Measurements from ENCODE around the gene HARS1. TPM values are rescaled to one million over a fixed set of nuclear protein-coding genes. Genes with fewer than 3 reads are reported as not detected.
"Not testable (repeated sequence)": the region's sequence is repeated elsewhere in the genome, so short reads cannot be mapped to it uniquely, and the experiment has no call there.

HARS1 gene
- total and polyA plus RNA-seq, 4 donors, result 35.1 to 74.6 (median 48.9) TPM

DNA sequence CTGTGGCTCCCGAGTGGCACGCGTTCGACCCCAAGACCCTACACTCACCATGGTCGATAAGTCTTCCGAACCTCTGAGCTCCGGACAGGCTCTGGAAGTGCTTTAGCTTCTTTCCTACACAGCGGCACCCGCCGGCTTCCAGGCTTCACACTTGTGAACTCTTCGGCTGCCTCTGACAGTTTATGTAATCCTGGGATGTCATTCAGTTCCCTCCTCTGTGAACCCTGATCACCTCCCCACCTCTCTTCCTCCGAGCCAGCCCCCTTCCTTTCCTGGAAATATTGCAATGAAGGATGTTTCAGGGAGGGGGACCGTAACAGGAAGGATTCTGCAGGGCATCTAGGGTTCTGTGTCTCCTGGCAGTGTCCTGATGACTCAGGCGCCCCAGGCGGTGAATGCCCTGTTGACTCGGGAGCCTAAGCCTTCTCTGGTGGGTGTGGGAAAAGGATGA, 58.1 kb downstream of the HARS1 start, which contains the start of gene CD14:
Gene CD14 (minus strand): TSS at position 155 of the 451 bp plus-strand sequence. CDS start 104 bp downstream, at position 51.
- no peaks in the 10 kb centered on the region for H3K4me1 ChIP-seq (ENCODE audit: control insufficient read depth in 1 of 2, insufficient read depth in 2 of 2, low read length in 2 of 2)
- H3K9me3 ChIP-seq (ENCODE audit: control insufficient read depth, low read length), result no peaks in the 10 kb centered on the region
- peak within 1 kb of the TSS; percentile 15 to 28 for H3K4me3 ChIP-seq (ENCODE audit: low read length in 2 of 2)
- WGBS, 2 donors, result 4 to 9% methylated on average over 16 of the region's 16 CpGs
- H3K27ac ChIP-seq (ENCODE audit: low read depth in 1 of 2, low read length in 2 of 2), result no peak within 1 kb of the TSS
- no peaks in the 10 kb centered on the region for H3K27me3 ChIP-seq (ENCODE audit: control insufficient read depth in 1 of 2, insufficient read depth in 2 of 2, low read length in 1 of 2)
- peak; percentile 84 for DNase-seq
- peak; percentile 72 for ATAC-seq (ENCODE audit: low FRiP score)
- H3K36me3 ChIP-seq (ENCODE audit: control insufficient read depth in 1 of 2, insufficient read depth in 2 of 2, low read length in 1 of 2), result no peaks in the 10 kb centered on the region
- intact Hi-C loops (cut with DNase I), result loop anchor here in 1 of 2 donors (2.0 kb wide), 1 partner anchor 66 kb away; no protein-coding TSS in a partner anchor

DNA sequence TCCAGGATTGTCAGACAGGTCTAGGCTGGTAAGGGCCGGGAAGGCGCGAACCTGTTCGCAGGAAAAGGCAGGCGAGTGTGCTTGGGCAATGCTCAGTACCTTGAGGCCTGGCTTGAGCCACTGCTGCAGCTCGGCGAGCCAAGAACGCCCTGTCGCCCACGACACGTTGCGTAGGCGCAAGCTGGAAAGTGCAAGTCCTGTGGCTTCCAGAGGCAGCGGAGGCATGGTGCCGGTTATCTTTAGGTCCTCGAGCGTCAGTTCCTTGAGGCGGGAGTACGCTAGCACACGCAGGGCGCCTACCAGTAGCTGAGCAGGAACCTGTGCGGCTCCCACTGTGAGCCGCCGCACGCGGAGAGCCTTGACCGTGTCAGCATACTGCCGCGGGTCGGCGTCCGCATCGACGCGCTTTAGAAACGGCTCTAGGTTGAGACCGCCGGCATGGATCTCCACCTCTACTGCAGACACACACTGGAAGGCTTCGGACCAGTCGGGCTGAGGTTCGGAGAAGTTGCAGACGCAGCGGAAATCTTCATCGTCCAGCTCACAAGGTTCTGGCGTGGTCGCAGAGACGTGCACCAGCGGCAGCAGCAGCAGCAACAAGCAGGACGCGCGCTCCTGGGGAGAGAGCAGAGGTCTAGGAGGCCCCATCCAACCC, 58.7 kb downstream of the HARS1 start:
- DNase-seq (peak; percentile 79 to 86), ATAC-seq (ENCODE audit: low FRiP score) (peak; percentile 84)

DNA sequence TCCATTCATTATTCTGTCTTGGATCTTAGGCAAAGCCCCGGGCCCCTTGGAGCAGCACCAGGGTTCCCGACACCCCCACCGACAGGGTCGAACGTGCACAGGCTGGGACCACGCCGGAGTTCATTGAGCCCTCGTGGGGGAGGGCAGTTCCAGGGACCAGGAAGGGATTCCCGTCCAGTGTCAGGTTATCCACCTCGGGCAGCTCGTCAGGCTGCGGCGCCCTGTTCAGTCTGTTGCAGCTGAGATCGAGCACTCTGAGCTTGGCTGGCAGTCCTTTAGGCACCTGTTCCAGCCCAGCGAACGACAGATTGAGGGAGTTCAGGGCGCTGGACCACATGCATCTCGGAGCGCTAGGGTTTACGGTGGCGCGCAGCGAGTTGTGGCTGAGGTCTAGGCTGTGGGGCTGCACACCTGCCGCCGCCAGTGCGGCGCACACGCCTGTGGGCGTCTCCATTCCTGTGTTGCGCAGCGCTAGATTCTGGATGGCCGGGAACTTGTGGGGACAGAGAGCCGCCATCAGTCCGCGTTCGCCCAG, 59.3 kb downstream of the HARS1 start:
- Histone ChIP-seq H3K27ac (ENCODE audit: low read depth in 1 of 2, low read length in 2 of 2) (no peak overlapping the region), H3K27me3 (ENCODE audit: control insufficient read depth in 1 of 2, insufficient read depth in 2 of 2, low read length in 1 of 2) (no peaks in the 10 kb centered on the region), H3K36me3 (ENCODE audit: control insufficient read depth in 1 of 2, insufficient read depth in 2 of 2, low read length in 1 of 2) (no peaks in the 10 kb centered on the region), H3K4me1 (ENCODE audit: control insufficient read depth in 1 of 2, insufficient read depth in 2 of 2, low read length in 2 of 2) (no peaks in the 10 kb centered on the region), H3K4me3 (ENCODE audit: low read length in 2 of 2) (peak overlapping the region in 1 of 2 donors; percentile 15), H3K9me3 (ENCODE audit: control insufficient read depth, low read length) (no peaks in the 10 kb centered on the region)
- 6 to 7% methylated on average over 36 of the region's 36 CpGs for WGBS, 2 donors
- ATAC-seq (ENCODE audit: low FRiP score) (peak; percentile 53), DNase-seq (peak in 1 of 2 donors; percentile 50)
- intact Hi-C loops (cut with DNase I), result loop anchor here in 1 of 2 donors (2.0 kb wide), 1 partner anchor 65 kb away; no protein-coding TSS in a partner anchor

More for the DNA sequence above, 58.7 kb downstream of the HARS1 start:
- Histone ChIP-seq H3K9me3 (ENCODE audit: control insufficient read depth, low read length) (no peaks in the 10 kb centered on the region), H3K27ac (ENCODE audit: low read depth in 1 of 2, low read length in 2 of 2) (no peak overlapping the region), H3K27me3 (ENCODE audit: control insufficient read depth in 1 of 2, insufficient read depth in 2 of 2, low read length in 1 of 2) (no peaks in the 10 kb centered on the region), H3K4me1 (ENCODE audit: control insufficient read depth in 1 of 2, insufficient read depth in 2 of 2, low read length in 2 of 2) (no peaks in the 10 kb centered on the region), H3K4me3 (ENCODE audit: low read length in 2 of 2) (peak overlapping the region; percentile 15 to 28), H3K36me3 (ENCODE audit: control insufficient read depth in 1 of 2, insufficient read depth in 2 of 2, low read length in 1 of 2) (no peaks in the 10 kb centered on the region)
- 0% methylated on average over 51 of the region's 51 CpGs for WGBS, 2 donors
- intact Hi-C loops (cut with DNase I), result loop anchor here in 1 of 2 donors (2.0 kb wide), 1 partner anchor 66 kb away; no protein-coding TSS in a partner anchor

DNA sequence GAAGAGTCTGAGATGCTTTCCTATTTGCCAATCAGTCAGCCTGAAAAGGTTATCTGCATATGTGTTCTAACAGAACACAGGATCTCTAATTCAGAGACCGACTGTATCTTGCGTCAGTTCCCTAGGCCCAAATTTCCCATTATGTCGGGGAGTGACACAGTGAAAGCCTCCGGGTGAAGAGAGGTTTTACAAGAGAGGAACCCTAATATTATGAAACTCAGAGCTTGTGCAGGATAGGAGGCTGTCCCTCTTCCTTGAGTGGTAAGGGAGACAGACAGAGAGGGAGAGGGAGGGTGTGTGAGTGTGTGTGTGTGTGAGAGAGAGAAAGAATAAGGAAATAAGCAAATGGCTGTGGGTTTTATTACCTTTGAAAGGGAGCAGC, 60.1 kb downstream of the HARS1 start:
- H3K4me3 ChIP-seq (ENCODE audit: low read length in 2 of 2), result no peak overlapping the region
- no peaks in the 10 kb centered on the region for H3K9me3 ChIP-seq (ENCODE audit: control insufficient read depth, low read length)
- intact Hi-C loops (cut with DNase I), result no loop called here
- DNase-seq (no peak), ATAC-seq (ENCODE audit: low FRiP score) (no peak)
- no peaks in the 10 kb centered on the region for H3K27me3 ChIP-seq (ENCODE audit: control insufficient read depth in 1 of 2, insufficient read depth in 2 of 2, low read length in 1 of 2)
- WGBS, 2 donors, result 91 to 93% methylated on average over 4 of the region's 4 CpGs
- H3K4me1 ChIP-seq (ENCODE audit: control insufficient read depth in 1 of 2, insufficient read depth in 2 of 2, low read length in 2 of 2), result no peaks in the 10 kb centered on the region
- no peak overlapping the region for H3K27ac ChIP-seq (ENCODE audit: low read depth in 1 of 2, low read length in 2 of 2)
- no peaks in the 10 kb centered on the region for H3K36me3 ChIP-seq (ENCODE audit: control insufficient read depth in 1 of 2, insufficient read depth in 2 of 2, low read length in 1 of 2)

DNA sequence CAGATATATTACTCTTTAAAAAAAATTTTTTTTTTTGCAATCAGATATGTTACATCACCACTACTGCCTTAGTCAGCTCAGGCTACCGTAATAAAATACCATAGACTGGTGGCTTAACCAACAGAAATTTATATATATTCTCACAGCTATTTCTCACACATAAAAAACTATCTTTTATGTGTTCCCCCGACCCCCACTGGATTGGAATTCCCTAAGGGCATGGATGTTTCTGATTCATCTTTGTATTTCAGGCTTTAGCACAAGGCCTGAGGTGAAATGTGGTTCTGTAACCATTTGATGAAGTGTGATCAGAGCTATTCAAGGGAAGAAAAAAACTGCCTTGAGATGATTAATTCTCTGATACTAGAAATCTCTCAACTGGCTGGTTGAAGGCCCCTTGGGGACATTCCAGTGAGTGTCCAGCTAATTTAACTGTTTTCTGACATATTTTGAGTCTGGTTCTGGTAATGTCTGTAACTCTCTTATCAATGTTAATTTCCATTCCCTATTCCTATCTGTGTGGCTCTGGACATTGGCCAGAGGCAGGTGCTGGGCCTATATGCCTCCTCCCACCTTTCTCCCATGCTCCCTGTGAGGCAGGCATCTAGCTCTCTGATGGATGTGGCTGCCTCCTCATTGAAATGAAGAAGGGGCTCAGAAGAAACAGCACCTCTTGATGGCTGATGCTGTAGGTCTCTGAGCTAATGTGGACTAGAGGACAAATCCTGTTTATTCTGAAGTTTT, 60.7 kb downstream of the HARS1 start:
- no peak overlapping the region for H3K27ac ChIP-seq (ENCODE audit: low read depth in 1 of 2, low read length in 2 of 2)
- H3K36me3 ChIP-seq (ENCODE audit: control insufficient read depth in 1 of 2, insufficient read depth in 2 of 2, low read length in 1 of 2), result no peaks in the 10 kb centered on the region
- no peak overlapping the region for H3K4me3 ChIP-seq (ENCODE audit: low read length in 2 of 2)
- WGBS, 2 donors, result 76 to 77% methylated on average over 2 of the region's 2 CpGs
- ATAC-seq (ENCODE audit: low FRiP score) (no peak), DNase-seq (no peak)
- no peaks in the 10 kb centered on the region for H3K4me1 ChIP-seq (ENCODE audit: control insufficient read depth in 1 of 2, insufficient read depth in 2 of 2, low read length in 2 of 2)
- H3K9me3 ChIP-seq (ENCODE audit: control insufficient read depth, low read length), result no peaks in the 10 kb centered on the region
- intact Hi-C loops (cut with DNase I), result no loop called here
- no peaks in the 10 kb centered on the region for H3K27me3 ChIP-seq (ENCODE audit: control insufficient read depth in 1 of 2, insufficient read depth in 2 of 2, low read length in 1 of 2)

DNA sequence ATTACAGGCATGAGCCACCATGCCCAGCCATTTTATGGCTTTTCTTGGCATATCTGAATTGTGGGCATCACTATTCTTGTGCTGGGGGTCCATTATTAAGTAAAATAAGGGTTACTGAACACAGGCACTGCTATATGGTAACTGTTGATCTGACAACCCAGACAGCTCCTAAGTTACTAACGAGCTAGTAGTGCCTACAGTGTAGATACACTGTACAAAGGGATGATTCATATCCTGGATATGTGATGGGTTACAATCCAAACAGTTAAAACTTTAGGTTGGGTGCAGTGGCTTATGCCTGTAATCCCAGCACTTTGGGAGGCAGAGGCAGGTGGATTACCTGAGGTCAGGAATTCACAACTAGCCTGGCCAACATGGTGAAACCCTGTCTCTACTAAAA, 62.5 kb downstream of the HARS1 start:
- Histone ChIP-seq H3K4me3 (ENCODE audit: low read length in 2 of 2) (no peak overlapping the region), H3K36me3 (ENCODE audit: control insufficient read depth in 1 of 2, insufficient read depth in 2 of 2, low read length in 1 of 2) (no peaks in the 10 kb centered on the region), H3K9me3 (ENCODE audit: control insufficient read depth, low read length) (no peaks in the 10 kb centered on the region), H3K4me1 (ENCODE audit: control insufficient read depth in 1 of 2, insufficient read depth in 2 of 2, low read length in 2 of 2) (no peaks in the 10 kb centered on the region), H3K27ac (ENCODE audit: low read depth in 1 of 2, low read length in 2 of 2) (no peak overlapping the region), H3K27me3 (ENCODE audit: control insufficient read depth in 1 of 2, insufficient read depth in 2 of 2, low read length in 1 of 2) (no peaks in the 10 kb centered on the region)
- no peak for ATAC-seq (ENCODE audit: low FRiP score)
- intact Hi-C loops (cut with DNase I), result no loop called here
- no peak for DNase-seq
- WGBS, 2 donors, result 72 to 83% methylated on average over 1 of the region's 1 CpG

DNA sequence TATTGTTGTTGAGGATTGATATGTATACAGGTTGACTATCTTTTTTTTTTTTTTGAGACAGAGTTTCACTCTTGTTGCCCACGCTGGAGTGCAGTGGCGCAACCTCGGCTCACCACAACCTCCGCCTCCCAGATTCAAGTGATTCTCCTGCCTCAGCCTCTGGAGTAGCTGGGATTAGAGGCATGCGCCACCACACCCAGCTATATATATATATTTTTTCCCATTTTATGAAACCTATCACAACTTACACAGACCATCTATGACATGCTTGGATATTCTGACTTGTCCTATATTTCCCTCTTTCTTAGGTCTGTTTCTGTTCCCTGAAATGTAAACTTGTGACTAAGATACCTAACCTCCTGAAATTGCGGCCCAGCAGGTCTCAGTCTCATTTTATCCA, 63.2 kb downstream of the HARS1 start:
- H3K27me3 ChIP-seq (ENCODE audit: control insufficient read depth in 1 of 2, insufficient read depth in 2 of 2, low read length in 1 of 2), result no peaks in the 10 kb centered on the region
- DNase-seq (no peak), ATAC-seq (ENCODE audit: low FRiP score) (no peak)
- H3K36me3 ChIP-seq (ENCODE audit: control insufficient read depth in 1 of 2, insufficient read depth in 2 of 2, low read length in 1 of 2), result no peaks in the 10 kb centered on the region
- no peak overlapping the region for H3K4me3 ChIP-seq (ENCODE audit: low read length in 2 of 2)
- H3K4me1 ChIP-seq (ENCODE audit: control insufficient read depth in 1 of 2, insufficient read depth in 2 of 2, low read length in 2 of 2), result no peaks in the 10 kb centered on the region
- H3K9me3 ChIP-seq (ENCODE audit: control insufficient read depth, low read length), result no peaks in the 10 kb centered on the region
- intact Hi-C loops (cut with DNase I), result no loop called here
- no peak overlapping the region for H3K27ac ChIP-seq (ENCODE audit: low read depth in 1 of 2, low read length in 2 of 2)
- WGBS, 2 donors, result 90 to 92% methylated on average over 6 of the region's 6 CpGs

DNA sequence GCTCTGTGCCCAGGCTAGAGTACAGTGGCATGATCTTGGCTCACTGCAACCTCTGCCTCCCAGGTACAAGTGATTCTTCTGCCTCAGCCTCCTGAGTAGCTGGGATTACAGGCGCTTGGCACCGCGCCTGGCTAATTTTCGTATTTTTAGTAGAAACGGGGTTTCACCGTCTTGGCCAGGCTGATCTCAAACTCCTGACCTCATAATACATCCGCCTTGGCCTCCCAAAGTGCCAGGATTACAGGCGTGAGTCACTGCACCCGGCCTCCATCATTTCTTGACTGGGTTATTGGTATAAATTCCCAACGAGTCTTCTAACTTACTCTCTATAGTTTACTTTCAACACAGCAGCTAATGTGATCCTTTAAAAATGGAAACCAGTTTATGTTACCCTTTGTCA, 66.3 kb downstream of the HARS1 start:
- H3K4me1 ChIP-seq (ENCODE audit: control insufficient read depth in 1 of 2, insufficient read depth in 2 of 2, low read length in 2 of 2); H3K36me3 ChIP-seq (ENCODE audit: control insufficient read depth in 1 of 2, insufficient read depth in 2 of 2, low read length in 1 of 2); H3K9me3 ChIP-seq (ENCODE audit: control insufficient read depth, low read length); H3K27ac ChIP-seq (ENCODE audit: low read depth in 1 of 2, low read length in 2 of 2); H3K4me3 ChIP-seq (ENCODE audit: low read length in 2 of 2); H3K27me3 ChIP-seq (ENCODE audit: control insufficient read depth in 1 of 2, insufficient read depth in 2 of 2, low read length in 1 of 2); intact Hi-C loops (cut with DNase I); ATAC-seq (ENCODE audit: low FRiP score); DNase-seq: not testable (repeated sequence)
- WGBS, 2 donors, result 81 to 82% methylated on average over 10 of the region's 10 CpGs

All from aorta (tissue), 5 donors.